ENCODE data around the gene OR52J3. TPM values are rescaled to one million over a fixed set of nuclear protein-coding genes. Genes with fewer than 3 reads are reported as not detected.
A peak's percentile ranks its signal among the peaks of the same experiment; 100 is the strongest.

The OR52J3 gene
- total RNA-seq (ENCODE audit: low replicate concordance), result not detected in 2 replicates

DNA sequence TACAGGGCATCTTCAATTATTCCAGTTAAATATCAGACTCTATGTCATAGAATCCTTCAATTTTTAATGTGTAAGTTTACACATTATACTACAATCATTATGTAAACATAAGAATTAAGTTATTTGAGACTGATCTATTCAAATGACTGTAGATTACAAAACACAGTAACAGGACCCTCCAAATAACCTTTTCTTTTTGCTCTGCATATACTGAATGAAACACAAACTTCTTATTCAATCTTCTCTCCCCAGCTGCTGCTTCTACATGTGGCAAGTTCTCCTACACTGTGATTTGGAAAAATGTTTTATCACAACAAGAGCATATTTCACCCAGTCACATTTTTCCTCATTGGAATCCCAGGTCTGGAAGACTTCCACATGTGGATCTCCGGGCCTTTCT, at the start of gene OR52J3:
Gene OR52J3 (plus strand): TSS at position 301 of the 400 bp plus-strand sequence. CDS start 0 bp downstream, at position 301.
- Histone ChIP-seq H3K79me2 (ENCODE audit: low read depth) (no peaks in the 10 kb centered on the region), H3K27ac (no peak within 1 kb of the TSS), H3K27me3 (no peaks in the 10 kb centered on the region), H3K9ac (no peak within 1 kb of the TSS), H3K4me2 (no peak within 1 kb of the TSS), H3K4me3 (no peak within 1 kb of the TSS), H3K36me3 (no peaks in the 10 kb centered on the region), H4K20me1 (ENCODE audit: low read depth) (no peaks in the 10 kb centered on the region), H2AFZ (replicated peaks) (no peak within 1 kb of the TSS), H3K4me1 (no peaks in the 10 kb centered on the region), H3K9me3 (ENCODE audit: low read depth) (no peaks in the 10 kb centered on the region), H3F3A (ENCODE audit: low read depth) (no peaks in the 10 kb centered on the region)
- H3K27ac Mint-ChIP-seq, result no peak within 1 kb of the TSS
- TF ChIP-seq EZH2 (IDR thresholded peaks at IDR 0.05), result no peak
- TF ChIP-seq EZH2phosphoT487 (IDR thresholded peaks at IDR 0.05), result no peak
- peaks cover 7% of the 10 kb centered on the region for H3K4me1 Mint-ChIP-seq
- H3K27me3 Mint-ChIP-seq (ENCODE audit: insufficient read depth, low read depth), result no peaks in the 10 kb centered on the region
- H3K4me3 Mint-ChIP-seq, result no peak within 1 kb of the TSS
- no peaks in the 10 kb centered on the region for H3K9me3 Mint-ChIP-seq
- no peaks in the 10 kb centered on the region for H3K36me3 Mint-ChIP-seq
- DNase-seq (ENCODE audit: low spot score), result no peak

DNA sequence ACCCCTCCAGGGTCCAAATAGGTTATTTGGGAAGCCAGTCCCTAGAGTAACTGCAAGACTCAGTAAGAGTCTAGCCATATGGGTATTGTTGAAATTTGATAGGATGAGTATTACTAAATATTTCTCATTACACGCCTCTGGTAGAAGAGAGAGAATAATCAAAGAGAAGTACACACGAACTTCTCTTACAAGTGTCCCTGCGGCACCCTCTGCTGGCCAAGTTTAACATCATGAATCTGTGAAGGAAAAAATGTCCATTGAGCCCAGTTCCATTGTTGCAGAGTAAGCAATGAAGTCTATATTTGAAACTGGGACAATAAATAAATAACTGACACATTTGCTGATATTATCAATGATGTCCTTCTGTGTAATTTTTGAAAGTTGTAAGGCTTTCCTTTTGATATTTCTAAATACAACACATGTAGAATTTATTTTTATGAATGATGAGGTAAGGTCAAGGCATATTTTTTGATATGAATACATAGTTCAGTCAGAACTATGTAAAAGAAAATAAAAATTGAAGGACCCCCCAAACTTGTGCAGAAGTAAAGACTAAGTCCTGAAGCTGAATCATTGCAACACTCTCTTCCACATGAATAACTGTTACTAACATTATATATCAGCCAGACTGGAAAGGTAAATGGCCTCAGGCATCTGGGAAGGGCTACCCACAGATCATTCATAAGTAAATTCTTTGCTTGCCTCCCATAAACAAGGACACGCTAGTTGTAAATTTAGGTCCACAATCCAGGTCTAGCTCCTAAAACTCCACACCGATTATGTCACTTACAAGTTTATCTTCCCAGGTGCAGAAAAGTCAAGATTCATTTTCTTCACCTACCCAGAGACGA, 41.7 kb upstream of the OR52J3 start:
- Histone ChIP-seq H3K4me1 (no peaks in the 10 kb centered on the region), H3K4me2 (no peak overlapping the region), H3K4me3 (no peak overlapping the region), H4K20me1 (ENCODE audit: low read depth) (no peaks in the 10 kb centered on the region), H3K9me3 (ENCODE audit: low read depth) (no peaks in the 10 kb centered on the region), H3K79me2 (ENCODE audit: low read depth) (no peaks in the 10 kb centered on the region), H2AFZ (replicated peaks) (no peak overlapping the region), H3K27me3 (no peaks in the 10 kb centered on the region), H3K27ac (no peak overlapping the region), H3K9ac (no peak overlapping the region), H3K36me3 (no peaks in the 10 kb centered on the region), H3F3A (ENCODE audit: low read depth) (no peaks in the 10 kb centered on the region)
- H3K9me3 Mint-ChIP-seq, result no peaks in the 10 kb centered on the region
- H3K36me3 Mint-ChIP-seq, result no peaks in the 10 kb centered on the region
- no peak overlapping the region for H3K27ac Mint-ChIP-seq
- no peak overlapping the region for H3K4me3 Mint-ChIP-seq
- peak; percentile 71 for DNase-seq (ENCODE audit: low spot score)
- peaks cover 4% of the 10 kb centered on the region for H3K27me3 Mint-ChIP-seq (ENCODE audit: insufficient read depth, low read depth)
- H3K4me1 Mint-ChIP-seq, result no peaks in the 10 kb centered on the region
- peak; percentile 79 for TF ChIP-seq CTCF (IDR thresholded peaks at IDR 0.05)
- no peak for TF ChIP-seq EZH2phosphoT487 (IDR thresholded peaks at IDR 0.05)

DNA sequence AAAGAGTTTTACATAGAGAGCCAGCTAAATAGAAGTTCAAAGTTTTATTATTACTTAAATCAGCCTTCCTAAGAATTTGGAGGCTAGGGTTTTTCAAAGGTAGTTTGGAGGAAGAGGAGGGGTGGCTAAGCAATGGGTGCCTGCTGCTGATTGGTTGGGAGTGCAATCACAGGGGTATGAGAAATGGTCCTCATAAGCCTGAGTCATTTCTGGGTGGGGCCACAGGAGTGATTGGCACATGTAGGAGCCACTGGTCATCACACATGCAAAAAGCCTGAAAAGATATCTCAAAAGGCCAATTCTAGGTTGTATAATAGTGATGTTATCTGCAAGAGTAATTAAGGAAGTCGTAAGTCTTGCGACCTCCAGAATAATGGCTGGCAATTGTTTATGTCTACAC, 38.8 kb upstream of the OR52J3 start:
- Histone ChIP-seq H3K79me2 (ENCODE audit: low read depth) (no peaks in the 10 kb centered on the region), H3K4me2 (no peak overlapping the region), H2AFZ (replicated peaks) (no peak overlapping the region), H3K36me3 (no peaks in the 10 kb centered on the region), H3F3A (ENCODE audit: low read depth) (no peaks in the 10 kb centered on the region), H3K27me3 (no peaks in the 10 kb centered on the region), H3K9me3 (ENCODE audit: low read depth) (no peaks in the 10 kb centered on the region), H4K20me1 (ENCODE audit: low read depth) (no peaks in the 10 kb centered on the region), H3K9ac (no peak overlapping the region), H3K27ac (no peak overlapping the region), H3K4me1 (no peaks in the 10 kb centered on the region), H3K4me3 (no peak overlapping the region)
- TF ChIP-seq EZH2phosphoT487 (IDR thresholded peaks at IDR 0.05), result no peak
- no peak for TF ChIP-seq CTCF (IDR thresholded peaks at IDR 0.05)
- no peak for TF ChIP-seq EZH2 (IDR thresholded peaks at IDR 0.05)
- Mint-ChIP-seq H3K4me3 (no peak overlapping the region), H3K4me1 (no peaks in the 10 kb centered on the region), H3K27ac (no peak overlapping the region), H3K36me3 (no peaks in the 10 kb centered on the region), H3K9me3 (no peaks in the 10 kb centered on the region), H3K27me3 (ENCODE audit: insufficient read depth, low read depth) (peaks cover 4% of the 10 kb centered on the region)
- no peak for DNase-seq (ENCODE audit: low spot score)

DNA sequence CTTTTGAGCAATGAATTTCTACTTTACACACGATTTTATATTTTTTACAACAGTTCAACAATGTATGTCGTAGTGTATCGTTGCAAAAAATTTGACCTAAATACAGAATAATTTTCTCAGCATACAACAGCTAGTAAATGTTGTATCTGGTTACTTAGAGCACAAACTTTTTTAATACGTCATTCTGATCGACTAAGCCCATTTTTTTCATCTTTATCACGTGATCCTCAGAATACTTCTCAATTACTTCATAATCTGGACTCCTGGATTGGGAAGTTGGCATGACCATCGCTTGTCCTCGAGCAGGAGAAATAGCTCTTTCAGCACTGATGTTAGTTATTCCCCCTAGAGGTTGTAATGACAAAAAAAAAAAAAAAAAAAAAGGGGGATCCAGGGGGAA, 35.1 kb upstream of the OR52J3 start:
- Histone ChIP-seq H3K4me2 (no peak overlapping the region), H3F3A (ENCODE audit: low read depth) (no peaks in the 10 kb centered on the region), H3K27me3 (no peaks in the 10 kb centered on the region), H3K36me3 (no peaks in the 10 kb centered on the region), H4K20me1 (ENCODE audit: low read depth) (no peaks in the 10 kb centered on the region), H3K4me1 (no peaks in the 10 kb centered on the region), H3K79me2 (ENCODE audit: low read depth) (no peaks in the 10 kb centered on the region), H3K9me3 (ENCODE audit: low read depth) (no peaks in the 10 kb centered on the region), H3K4me3 (no peak overlapping the region), H3K9ac (no peak overlapping the region), H3K27ac (no peak overlapping the region), H2AFZ (replicated peaks) (no peak overlapping the region)
- no peak overlapping the region for H3K27ac Mint-ChIP-seq
- no peaks in the 10 kb centered on the region for H3K9me3 Mint-ChIP-seq
- no peaks in the 10 kb centered on the region for H3K4me1 Mint-ChIP-seq
- no peak for DNase-seq (ENCODE audit: low spot score)
- no peaks in the 10 kb centered on the region for H3K36me3 Mint-ChIP-seq
- TF ChIP-seq CTCF (IDR thresholded peaks at IDR 0.05), result no peak
- H3K27me3 Mint-ChIP-seq (ENCODE audit: insufficient read depth, low read depth), result peaks cover 7% of the 10 kb centered on the region
- H3K4me3 Mint-ChIP-seq, result no peak overlapping the region

All from neural progenitor cell (in vitro differentiated cells).